MG63 (cell line): Measurements from ENCODE around the gene TCFL5. TPM values are rescaled to one million over a fixed set of nuclear protein-coding genes. Genes with fewer than 3 reads are reported as not detected.

Source experiments
- DNase-seq: peaks from one replicate; pipeline ENCODE4 v3.0.0-alpha.2; 2020
- H3K27me3 ChIP-seq: fragments of 250-450 bp; sonication (Bioruptor Pico); 2 replicates; pipeline ENCODE4 v1.5.1; 2020; ENCODE audit warnings: mild to moderate bottlenecking, moderate library complexity
- H3K36me3 ChIP-seq: fragments of 250-450 bp; sonication (Bioruptor Pico); 2 replicates; pipeline ENCODE4 v1.5.1; 2020; ENCODE audit warnings: mild to moderate bottlenecking, moderate library complexity
- H3K4me3 ChIP-seq: fragments of 250-450 bp; sonication (Bioruptor Pico); 2 replicates; pipeline ENCODE4 v1.5.1; 2020; ENCODE audit warnings: mild to moderate bottlenecking, moderate library complexity
- H3K9me3 ChIP-seq: fragments of 250-450 bp; sonication (Bioruptor Pico); 2 replicates; pipeline ENCODE4 v1.5.1; 2020; ENCODE audit warnings: mild to moderate bottlenecking, moderate library complexity
- total RNA-seq: library from RNA; depleted of rRNA; stranded (reverse); fragments of >200 nt; shearing (Covaris generic); gene quantifications from 2 replicates; pipeline ENCODE4 v1.2.3, GENCODE V29; 2014; ENCODE audit warnings: low replicate concordance

TCFL5 gene
- total RNA-seq, 1 experiment from 2014 or later = 25.4 TPM

DNA sequence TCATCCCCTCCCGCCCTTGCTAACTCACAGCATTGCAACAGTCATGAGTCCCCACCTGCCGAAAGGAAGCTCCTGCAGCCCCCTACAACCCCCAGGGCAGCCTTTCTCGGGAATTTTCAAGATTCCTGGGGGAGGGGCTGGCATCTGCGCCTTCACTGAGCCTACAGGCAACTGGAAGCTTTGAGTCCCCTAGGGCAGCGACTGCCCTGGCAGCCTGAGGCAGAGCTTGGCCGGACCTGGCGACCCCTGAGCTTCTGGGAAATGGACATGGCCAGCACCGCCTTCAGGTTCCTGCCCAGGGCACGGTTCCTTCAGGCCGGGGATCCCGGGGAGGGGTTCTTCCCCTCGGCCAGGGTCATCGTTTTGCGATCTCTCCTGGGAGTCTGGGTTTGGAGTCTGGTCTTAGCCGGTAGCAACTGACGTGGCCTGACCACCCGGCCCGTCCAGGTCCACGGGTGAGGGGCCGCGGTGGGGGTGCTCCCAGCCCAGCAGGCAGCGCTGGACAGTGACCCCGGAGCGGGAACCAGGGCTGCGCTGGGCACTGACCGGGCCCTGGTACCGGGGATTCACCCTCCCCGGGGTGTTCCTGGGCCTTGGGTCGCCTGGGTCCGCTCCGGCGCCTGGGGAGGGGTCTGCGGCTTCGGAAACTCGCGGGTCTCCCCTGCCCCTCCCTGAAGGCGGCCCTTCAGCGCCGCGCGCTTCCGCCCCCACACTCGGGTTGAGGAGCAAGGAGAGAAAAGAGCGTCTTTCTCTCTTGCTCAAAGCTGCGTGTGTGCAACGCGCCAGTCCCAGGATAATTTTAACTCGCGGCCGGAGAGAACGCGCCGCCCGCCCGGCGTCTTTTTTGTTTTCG lies 45.4 kb downstream of the TCFL5 start:
- no peak for DNase-seq
- Histone ChIP-seq H3K36me3 (peaks cover 23% of the 10 kb centered on the region), H3K9me3 (no peaks in the 10 kb centered on the region), H3K27me3 (peaks cover 11% of the 10 kb centered on the region), H3K4me3 (no peak overlapping the region)

DNA sequence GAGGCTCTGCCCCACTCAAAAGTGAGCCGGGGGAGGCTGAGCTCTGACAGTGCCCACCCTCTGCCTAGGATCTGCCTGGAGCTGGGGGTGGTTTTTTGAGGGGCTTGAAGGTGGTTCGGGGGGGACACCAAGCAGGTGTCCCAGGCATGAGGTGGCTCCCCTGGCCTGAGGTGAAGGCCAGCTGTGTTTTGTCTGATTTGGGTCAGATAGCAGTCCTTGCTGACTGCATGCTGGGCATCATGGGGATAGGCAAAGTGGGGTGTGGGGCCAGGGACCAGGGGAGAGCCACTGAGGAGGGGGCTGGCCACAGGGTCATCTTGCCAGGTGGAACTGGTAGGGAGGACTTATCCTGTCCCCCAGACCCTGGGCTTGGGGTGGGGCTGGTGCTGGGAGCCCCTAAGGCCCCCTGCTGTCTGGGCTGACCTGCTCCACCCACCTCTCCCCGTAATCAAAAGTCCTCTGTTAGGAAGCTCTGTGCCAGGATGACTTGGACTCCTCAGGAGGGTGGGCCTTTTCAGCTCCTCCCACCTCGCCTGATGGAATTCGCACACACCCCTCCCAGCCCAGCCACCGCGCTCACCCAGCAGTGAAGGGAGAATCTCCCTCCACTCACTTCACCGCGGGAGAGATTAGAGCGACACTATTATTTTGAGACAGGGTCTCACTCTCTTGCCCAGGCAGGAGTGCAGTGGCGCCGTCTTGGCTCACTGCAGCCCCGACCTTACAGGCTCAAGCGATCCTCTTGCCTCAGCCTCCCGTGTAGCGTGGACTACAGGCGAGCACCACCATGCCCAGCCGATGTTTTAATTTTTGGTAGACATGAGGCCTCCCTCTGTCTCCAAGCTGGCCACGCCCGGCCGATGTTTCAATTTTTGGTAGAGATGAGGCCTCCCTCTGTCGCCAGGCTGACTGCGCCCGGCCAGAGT lies 46.3 kb downstream of the TCFL5 start:
- H3K4me3 ChIP-seq = no peak overlapping the region
- H3K27me3 ChIP-seq = peaks cover 11% of the 10 kb centered on the region
- H3K36me3 ChIP-seq = peaks cover 32% of the 10 kb centered on the region
- H3K9me3 ChIP-seq = no peaks in the 10 kb centered on the region
- no peak for DNase-seq

GRCh38 chr20:62814709-62815065 lies 46.9 kb downstream of the TCFL5 start:
- Histone ChIP-seq H3K27me3 (peaks cover 11% of the 10 kb centered on the region), H3K9me3 (no peaks in the 10 kb centered on the region), H3K4me3 (no peak overlapping the region), H3K36me3 (peaks cover 39% of the 10 kb centered on the region)
- no peak for DNase-seq

- peaks cover 11% of the 10 kb centered on the region for H3K27me3 ChIP-seq
- H3K36me3 ChIP-seq = peaks cover 44% of the 10 kb centered on the region
- H3K4me3 ChIP-seq = no peak overlapping the region
- no peaks in the 10 kb centered on the region for H3K9me3 ChIP-seq
- DNase-seq = no peak
Observed at GRCh38 chr20:62814060-62814708, 47.4 kb downstream of the TCFL5 start.

DNA sequence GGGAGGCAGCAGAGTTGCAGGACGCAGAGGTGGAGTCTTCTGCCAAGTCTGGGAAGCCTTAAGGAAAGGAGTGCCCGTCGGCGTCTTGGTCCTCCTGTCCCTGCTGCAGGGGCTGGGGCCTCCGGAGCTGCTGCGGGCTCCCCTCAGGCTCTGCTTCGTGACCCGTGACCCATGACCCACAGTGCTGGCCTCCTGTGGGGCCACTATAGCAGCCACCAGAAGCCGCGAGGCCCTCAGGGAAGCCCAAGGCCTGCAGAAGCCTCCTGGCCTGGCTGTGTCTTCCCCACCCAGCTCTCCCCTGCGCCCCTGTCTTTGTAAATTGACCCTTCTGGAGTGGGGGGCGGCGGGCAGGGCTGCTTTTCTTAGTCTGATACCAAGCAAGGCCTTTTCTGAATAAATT lies 48.0 kb downstream of the TCFL5 start:
- Histone ChIP-seq H3K9me3 (no peaks in the 10 kb centered on the region), H3K27me3 (peaks cover 11% of the 10 kb centered on the region), H3K36me3 (peaks cover 49% of the 10 kb centered on the region), H3K4me3 (no peak overlapping the region)
- DNase-seq = no peak

GRCh38 chr20:62812907-62813200 lies 48.8 kb downstream of the TCFL5 start:
- DNase-seq = no peak
- Histone ChIP-seq H3K9me3 (no peaks in the 10 kb centered on the region), H3K4me3 (no peak overlapping the region), H3K36me3 (peaks cover 56% of the 10 kb centered on the region), H3K27me3 (peaks cover 11% of the 10 kb centered on the region)

- peaks cover 61% of the 10 kb centered on the region for H3K36me3 ChIP-seq
Observed at GRCh38 chr20:62812181-62812906, 49.3 kb downstream of the TCFL5 start.

GRCh38 chr20:62811720-62812119 lies 49.9 kb downstream of the TCFL5 start:
- H3K4me3 ChIP-seq = no peak overlapping the region
- H3K9me3 ChIP-seq = no peaks in the 10 kb centered on the region
- no peak for DNase-seq
- H3K36me3 ChIP-seq = peaks cover 68% of the 10 kb centered on the region
- H3K27me3 ChIP-seq = peaks cover 11% of the 10 kb centered on the region

More at GRCh38 chr20:62812181-62812906, 49.3 kb downstream of the TCFL5 start:
- Histone ChIP-seq H3K9me3 (no peaks in the 10 kb centered on the region), H3K27me3 (peaks cover 11% of the 10 kb centered on the region), H3K4me3 (no peak overlapping the region)
- no peak for DNase-seq

GRCh38 chr20:62811320-62811719 lies 50.3 kb downstream of the TCFL5 start:
- H3K4me3 ChIP-seq = no peak overlapping the region
- H3K27me3 ChIP-seq = peaks cover 7% of the 10 kb centered on the region
- H3K36me3 ChIP-seq = peaks cover 72% of the 10 kb centered on the region
- H3K9me3 ChIP-seq = no peaks in the 10 kb centered on the region
- DNase-seq = no peak

GRCh38 chr20:62809530-62810428 lies 51.8 kb downstream of the TCFL5 start:
- Histone ChIP-seq H3K9me3 (no peaks in the 10 kb centered on the region), H3K36me3 (peaks cover 81% of the 10 kb centered on the region), H3K4me3 (no peak overlapping the region), H3K27me3 (no peaks in the 10 kb centered on the region)
- no peak for DNase-seq

GRCh38 chr20:62808211-62808865 lies 53.3 kb downstream of the TCFL5 start:
- Histone ChIP-seq H3K9me3 (no peaks in the 10 kb centered on the region), H3K4me3 (no peak overlapping the region), H3K36me3 (peaks cover 74% of the 10 kb centered on the region), H3K27me3 (no peaks in the 10 kb centered on the region)
- peak; percentile 60 for DNase-seq

GRCh38 chr20:62807444-62808210 lies 54.0 kb downstream of the TCFL5 start:
- no peaks in the 10 kb centered on the region for H3K9me3 ChIP-seq
- H3K36me3 ChIP-seq = peaks cover 72% of the 10 kb centered on the region
- H3K27me3 ChIP-seq = no peaks in the 10 kb centered on the region
- no peak for DNase-seq
- H3K4me3 ChIP-seq = no peak overlapping the region

- Histone ChIP-seq H3K27me3 (no peaks in the 10 kb centered on the region), H3K4me3 (peak overlapping the region; percentile 80), H3K36me3 (peaks cover 61% of the 10 kb centered on the region), H3K9me3 (no peaks in the 10 kb centered on the region)
- no peak for DNase-seq
Observed at GRCh38 chr20:62806383-62807050, 55.1 kb downstream of the TCFL5 start.

DNA sequence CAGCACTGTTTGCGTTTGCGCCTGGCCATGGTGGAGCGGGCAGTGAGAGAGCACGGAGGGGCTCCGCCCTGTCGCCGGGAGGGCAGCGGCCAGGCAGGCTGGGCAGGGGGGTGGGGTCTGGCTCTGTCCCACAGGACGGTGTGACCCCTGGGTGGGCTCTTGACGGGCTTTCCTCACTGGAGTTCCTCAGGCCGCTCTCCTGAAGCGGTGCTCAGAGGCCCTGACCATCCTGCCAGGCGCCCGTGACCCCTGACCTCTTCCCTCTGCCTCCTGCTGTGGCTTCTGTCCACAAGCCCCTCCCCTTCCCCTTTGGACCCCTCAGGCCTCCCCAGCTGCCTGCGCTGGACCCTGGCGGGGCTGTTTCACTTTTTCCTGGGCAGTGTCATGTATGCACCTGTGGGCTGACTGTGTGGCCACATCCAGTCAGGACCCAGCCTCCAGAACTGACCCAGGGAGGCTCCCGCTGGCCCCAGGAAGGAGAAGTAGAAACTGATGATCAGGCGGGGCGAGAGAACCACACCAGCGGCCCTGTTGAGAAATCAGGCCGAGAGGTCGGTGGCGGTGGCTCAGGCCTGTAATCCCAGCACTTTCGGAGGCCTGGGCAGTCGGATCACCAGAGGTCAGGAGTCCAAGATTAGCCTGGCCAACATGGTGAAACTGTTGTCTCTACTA lies 55.8 kb downstream of the TCFL5 start:
- Histone ChIP-seq H3K36me3 (peaks cover 59% of the 10 kb centered on the region), H3K4me3 (peak overlapping the region; percentile 80), H3K9me3 (no peaks in the 10 kb centered on the region), H3K27me3 (no peaks in the 10 kb centered on the region)
- DNase-seq = peak; percentile 53
